ENCODE data around the gene PPP1R12B.
"Not testable (repeated sequence)": the region's sequence is repeated elsewhere in the genome, so short reads cannot be mapped to it uniquely, and the experiment has no call there.

- TF ChIP-seq CTCF (optimal IDR thresholded peaks at IDR 0.05 in 1 of 3, IDR thresholded peaks at IDR 0.05 in 1 of 3, conservative IDR thresholded peaks at IDR 0.05 in 1 of 3; ENCODE audit: extremely low read depth in 1 of 3, insufficient read depth in 2 of 3, low read length in 3 of 3); EZH2 (IDR thresholded peaks at IDR 0.05; ENCODE audit: low read length): not testable (repeated sequence)
These were observed 117.8 kb downstream of the PPP1R12B start for GRCh38 chr1:202466339-202466738.

Measured in keratinocyte (primary cell).